ENCODE measurements around the gene TMIGD3.

DNA sequence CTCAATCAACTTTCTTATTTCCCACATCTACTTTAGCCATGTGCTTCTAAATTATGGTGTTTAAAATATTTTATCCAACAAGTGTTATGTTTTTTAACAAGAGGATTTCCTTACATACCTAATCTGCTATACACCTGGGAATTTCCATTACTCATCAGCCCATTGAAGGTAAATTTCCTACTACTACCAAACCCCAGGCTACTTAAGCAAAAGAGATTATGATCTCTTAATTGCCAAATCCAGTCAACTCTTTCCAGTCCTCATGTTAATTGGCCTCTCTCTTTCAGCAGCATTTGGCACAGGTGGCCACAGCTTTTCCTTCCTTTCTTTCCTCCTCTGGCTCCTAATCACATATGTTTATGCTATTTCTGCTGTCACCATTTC lies 34.7 kb downstream of the TMIGD3 start:
- no peak for TF ChIP-seq EZH2 (IDR thresholded peaks at IDR 0.05; ENCODE audit: low read length, missing control alignments)
- TF ChIP-seq, protein P1, sequence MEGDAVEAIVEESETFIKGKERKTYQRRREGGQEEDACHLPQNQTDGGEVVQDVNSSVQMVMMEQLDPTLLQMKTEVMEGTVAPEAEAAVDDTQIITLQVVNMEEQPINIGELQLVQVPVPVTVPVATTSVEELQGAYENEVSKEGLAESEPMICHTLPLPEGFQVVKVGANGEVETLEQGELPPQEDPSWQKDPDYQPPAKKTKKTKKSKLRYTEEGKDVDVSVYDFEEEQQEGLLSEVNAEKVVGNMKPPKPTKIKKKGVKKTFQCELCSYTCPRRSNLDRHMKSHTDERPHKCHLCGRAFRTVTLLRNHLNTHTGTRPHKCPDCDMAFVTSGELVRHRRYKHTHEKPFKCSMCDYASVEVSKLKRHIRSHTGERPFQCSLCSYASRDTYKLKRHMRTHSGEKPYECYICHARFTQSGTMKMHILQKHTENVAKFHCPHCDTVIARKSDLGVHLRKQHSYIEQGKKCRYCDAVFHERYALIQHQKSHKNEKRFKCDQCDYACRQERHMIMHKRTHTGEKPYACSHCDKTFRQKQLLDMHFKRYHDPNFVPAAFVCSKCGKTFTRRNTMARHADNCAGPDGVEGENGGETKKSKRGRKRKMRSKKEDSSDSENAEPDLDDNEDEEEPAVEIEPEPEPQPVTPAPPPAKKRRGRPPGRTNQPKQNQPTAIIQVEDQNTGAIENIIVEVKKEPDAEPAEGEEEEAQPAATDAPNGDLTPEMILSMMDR (conservative IDR thresholded peaks at IDR 0.05 in 1 of 2, IDR thresholded peaks at IDR 0.05 in 1 of 2; ENCODE audit: low read depth in 1 of 2, low read length in 2 of 2): no peak

All from fibroblast of lung (primary cell).